ENCODE results near the gene FAM120A. TPM values are rescaled to one million over a fixed set of nuclear protein-coding genes. Genes with fewer than 3 reads are reported as not detected.

Gene FAM120A
- total RNA-seq, 2 donors from 2014 or later, result 38.3 to 46.1 TPM

DNA sequence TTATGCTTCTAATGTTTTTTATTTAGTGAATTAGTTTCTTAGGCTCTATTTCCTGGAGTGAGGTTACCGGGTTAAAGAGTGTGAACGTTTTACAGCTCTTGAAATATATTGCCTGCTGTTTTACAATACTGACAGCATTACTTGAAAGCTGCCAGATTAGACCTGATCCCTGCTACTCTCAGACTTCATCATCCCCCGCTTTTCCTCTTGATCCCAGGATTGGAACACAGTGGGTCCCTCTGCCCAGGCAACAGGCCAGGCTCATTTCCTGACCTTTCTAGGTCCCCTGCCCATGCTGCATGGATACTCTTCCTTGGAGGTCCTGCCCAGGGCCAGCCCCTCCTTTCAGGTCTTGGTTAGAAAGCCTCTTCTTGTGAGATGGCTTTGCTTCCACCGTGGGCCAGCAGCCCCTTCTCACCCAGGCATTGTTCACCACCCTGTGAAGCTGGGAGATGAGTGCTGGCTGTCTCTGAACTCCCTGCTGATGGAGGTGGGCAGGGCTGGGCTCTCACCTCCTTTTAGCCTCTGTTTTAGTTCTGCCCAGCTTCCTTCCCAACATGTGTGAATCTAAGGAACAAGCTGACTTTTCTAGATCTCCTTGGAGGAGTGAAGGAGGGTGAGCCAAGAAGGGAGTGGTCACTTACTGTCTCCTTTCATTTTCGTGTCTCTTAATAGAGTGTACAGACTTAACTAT is 17.4 kb downstream of the FAM120A start:
- peak overlapping the region; percentile 36 for H3K27ac Mint-ChIP-seq
- Histone ChIP-seq H3K27me3 (ENCODE audit: control insufficient read depth, insufficient read depth, low read length, poor library complexity, severe bottlenecking) (no peaks in the 10 kb centered on the region), H3K27ac (ENCODE audit: low read depth, low read length) (no peak overlapping the region), H3K9ac (ENCODE audit: extremely low read depth, low read length, poor library complexity, severe bottlenecking) (no peak overlapping the region), H3K4me3 (ENCODE audit: low read length) (no peak overlapping the region), H3K36me3 (ENCODE audit: control insufficient read depth, insufficient read depth, low read length) (peaks cover 27% of the 10 kb centered on the region), H3K9me3 (ENCODE audit: control insufficient read depth, low read length) (no peaks in the 10 kb centered on the region), H3K4me1 (ENCODE audit: control insufficient read depth, insufficient read depth, low read length) (peaks cover 5% of the 10 kb centered on the region)
- DNase-seq, result peak; percentile 64
- no peak overlapping the region for H3K4me3 Mint-ChIP-seq
- no peaks in the 10 kb centered on the region for H3K27me3 Mint-ChIP-seq (ENCODE audit: insufficient read depth)
- TF ChIP-seq, protein P1, sequence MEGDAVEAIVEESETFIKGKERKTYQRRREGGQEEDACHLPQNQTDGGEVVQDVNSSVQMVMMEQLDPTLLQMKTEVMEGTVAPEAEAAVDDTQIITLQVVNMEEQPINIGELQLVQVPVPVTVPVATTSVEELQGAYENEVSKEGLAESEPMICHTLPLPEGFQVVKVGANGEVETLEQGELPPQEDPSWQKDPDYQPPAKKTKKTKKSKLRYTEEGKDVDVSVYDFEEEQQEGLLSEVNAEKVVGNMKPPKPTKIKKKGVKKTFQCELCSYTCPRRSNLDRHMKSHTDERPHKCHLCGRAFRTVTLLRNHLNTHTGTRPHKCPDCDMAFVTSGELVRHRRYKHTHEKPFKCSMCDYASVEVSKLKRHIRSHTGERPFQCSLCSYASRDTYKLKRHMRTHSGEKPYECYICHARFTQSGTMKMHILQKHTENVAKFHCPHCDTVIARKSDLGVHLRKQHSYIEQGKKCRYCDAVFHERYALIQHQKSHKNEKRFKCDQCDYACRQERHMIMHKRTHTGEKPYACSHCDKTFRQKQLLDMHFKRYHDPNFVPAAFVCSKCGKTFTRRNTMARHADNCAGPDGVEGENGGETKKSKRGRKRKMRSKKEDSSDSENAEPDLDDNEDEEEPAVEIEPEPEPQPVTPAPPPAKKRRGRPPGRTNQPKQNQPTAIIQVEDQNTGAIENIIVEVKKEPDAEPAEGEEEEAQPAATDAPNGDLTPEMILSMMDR (conservative IDR thresholded peaks at IDR 0.05), result no peak
- H3K4me1 Mint-ChIP-seq, result peaks cover 53% of the 10 kb centered on the region
- no peaks in the 10 kb centered on the region for H3K9me3 Mint-ChIP-seq
- WGBS, 2 experiments (ENCODE audit: insufficient coverage in 1 of 2, insufficient read length in 1 of 2), result 62 to 77% methylated on average over 3 to 5 of the region's 5 CpGs
- H3K36me3 Mint-ChIP-seq (ENCODE audit: low read depth), result peaks cover 24% of the 10 kb centered on the region

DNA sequence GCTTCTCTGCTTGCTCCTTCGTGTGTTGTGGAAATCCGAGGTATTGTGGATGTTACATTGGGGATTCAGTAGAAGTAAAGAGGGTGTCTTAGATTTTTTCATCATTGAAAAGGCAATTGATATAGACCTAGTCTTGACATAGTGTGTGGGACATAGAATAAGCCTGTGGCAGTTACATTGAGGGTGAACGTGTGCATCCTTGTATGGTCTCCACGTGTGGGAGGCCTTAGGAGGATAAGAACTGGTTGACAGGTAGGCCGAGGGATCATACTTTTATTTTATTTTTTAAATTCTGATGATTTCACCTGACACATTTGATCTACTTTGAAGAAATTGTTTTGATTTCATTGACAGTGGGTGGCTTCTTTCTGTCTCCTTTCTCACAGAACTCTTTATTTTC is 18.9 kb downstream of the FAM120A start:
- Mint-ChIP-seq H3K27ac (peak overlapping the region; percentile 33), H3K9me3 (no peaks in the 10 kb centered on the region), H3K4me3 (no peak overlapping the region), H3K27me3 (ENCODE audit: insufficient read depth) (no peaks in the 10 kb centered on the region), H3K36me3 (ENCODE audit: low read depth) (peaks cover 36% of the 10 kb centered on the region), H3K4me1 (peaks cover 40% of the 10 kb centered on the region)
- Histone ChIP-seq H3K4me3 (ENCODE audit: low read length) (no peak overlapping the region), H3K36me3 (ENCODE audit: control insufficient read depth, insufficient read depth, low read length) (peaks cover 37% of the 10 kb centered on the region), H3K9me3 (ENCODE audit: control insufficient read depth, low read length) (no peaks in the 10 kb centered on the region), H3K9ac (ENCODE audit: extremely low read depth, low read length, poor library complexity, severe bottlenecking) (no peak overlapping the region), H3K27me3 (ENCODE audit: control insufficient read depth, insufficient read depth, low read length, poor library complexity, severe bottlenecking) (no peaks in the 10 kb centered on the region), H3K4me1 (ENCODE audit: control insufficient read depth, insufficient read depth, low read length) (peaks cover 5% of the 10 kb centered on the region), H3K27ac (ENCODE audit: low read depth, low read length) (no peak overlapping the region)
- TF ChIP-seq, protein P1 (conservative IDR thresholded peaks at IDR 0.05), result no peak
- no peak for DNase-seq
- 94 to 96% methylated on average over 3 to 5 of the region's 5 CpGs for WGBS, 2 experiments (ENCODE audit: insufficient coverage in 1 of 2, insufficient read length in 1 of 2)

DNA sequence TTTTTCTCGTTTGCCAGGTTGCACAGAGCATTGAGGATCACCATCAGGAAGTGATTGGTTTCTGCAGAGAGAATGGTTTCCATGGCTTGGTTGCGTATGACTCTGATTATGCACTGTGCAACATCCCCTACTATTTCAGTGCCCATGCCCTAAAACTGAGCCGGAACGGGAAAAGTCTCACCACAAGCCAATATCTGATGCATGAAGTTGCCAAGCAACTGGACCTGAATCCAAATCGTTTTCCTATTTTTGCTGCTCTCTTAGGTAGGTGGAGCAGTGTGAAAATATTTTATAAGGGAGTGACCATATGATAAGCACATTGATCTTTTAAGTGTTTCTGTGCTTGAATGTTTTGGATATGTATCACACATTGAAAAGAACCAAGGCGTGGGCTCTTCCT is 19.6 kb downstream of the FAM120A start:
- no peak overlapping the region for H3K4me3 Mint-ChIP-seq
- no peaks in the 10 kb centered on the region for H3K27me3 Mint-ChIP-seq (ENCODE audit: insufficient read depth)
- H3K4me1 Mint-ChIP-seq, result peaks cover 36% of the 10 kb centered on the region
- Histone ChIP-seq H3K4me1 (ENCODE audit: control insufficient read depth, insufficient read depth, low read length) (peaks cover 5% of the 10 kb centered on the region), H3K9ac (ENCODE audit: extremely low read depth, low read length, poor library complexity, severe bottlenecking) (no peak overlapping the region), H3K9me3 (ENCODE audit: control insufficient read depth, low read length) (no peaks in the 10 kb centered on the region), H3K36me3 (ENCODE audit: control insufficient read depth, insufficient read depth, low read length) (peaks cover 44% of the 10 kb centered on the region), H3K4me3 (ENCODE audit: low read length) (no peak overlapping the region), H3K27me3 (ENCODE audit: control insufficient read depth, insufficient read depth, low read length, poor library complexity, severe bottlenecking) (no peaks in the 10 kb centered on the region), H3K27ac (ENCODE audit: low read depth, low read length) (no peak overlapping the region)
- no peaks in the 10 kb centered on the region for H3K9me3 Mint-ChIP-seq
- no peak for DNase-seq
- H3K27ac Mint-ChIP-seq, result no peak overlapping the region
- peaks cover 44% of the 10 kb centered on the region for H3K36me3 Mint-ChIP-seq (ENCODE audit: low read depth)
- TF ChIP-seq, protein P1 (conservative IDR thresholded peaks at IDR 0.05), result no peak
- 92 to 98% methylated on average over 5 to 6 of the region's 6 CpGs for WGBS, 2 experiments (ENCODE audit: insufficient coverage in 1 of 2, insufficient read length in 1 of 2)

All from endodermal cell (in vitro differentiated cells).